Activated CD4-positive, alpha-beta T cell treated with anti-CD3 and anti-CD28 coated beads, Interleukin-2, amount 10 ng/mL, durations not matched to agents 7 days and 5 days (primary cell): ENCODE results near the gene ATP12A. TPM values are rescaled to one million over a fixed set of nuclear protein-coding genes. Genes with fewer than 3 reads are reported as not detected.

Source experiments
- CTCF ChIA-PET: fragments of 350-600 bp; sonication (Branson Sonifier 250); formaldehyde crosslinking; loops from one replicate; lab custom pipeline; 2021; ENCODE audit warnings: antibody characterized with exemption; lab: Charles Lee
- POLR2A ChIA-PET: fragments of 350-600 bp; sonication (Branson Sonifier 250); formaldehyde crosslinking; loops from one replicate; lab custom pipeline; 2021; ENCODE audit warnings: antibody characterized with exemption; lab: Charles Lee
- DNase-seq: peaks from one replicate; pipeline ENCODE4 v3.0.0-alpha.2; 2020
- H3K27ac Mint-ChIP-seq: one replicate; pipeline ENCODE4 v1.8.0; 2021; ENCODE audit warnings: mild to moderate bottlenecking, moderate library complexity, mixed read lengths
- H3K27me3 Mint-ChIP-seq: one replicate; pipeline ENCODE4 v1.8.0; 2021; ENCODE audit warnings: mixed read lengths
- H3K36me3 Mint-ChIP-seq: one replicate; pipeline ENCODE4 v1.8.0; 2021; ENCODE audit warnings: low read depth, mixed read lengths
- H3K4me1 Mint-ChIP-seq: one replicate; pipeline ENCODE4 v1.8.0; 2021; ENCODE audit warnings: mixed read lengths
- H3K4me3 Mint-ChIP-seq: one replicate; pipeline ENCODE4 v1.8.0; 2021; ENCODE audit warnings: mild to moderate bottlenecking, moderate library complexity, mixed read lengths
- H3K9me3 Mint-ChIP-seq: one replicate; pipeline ENCODE4 v1.8.0; 2021; ENCODE audit warnings: mixed read lengths
- total RNA-seq, 2 experiments: library from RNA; stranded (reverse); gene quantifications; one replicate each; pipeline ENCODE4 v1.2.3, GENCODE V29; 2021

Gene ATP12A
- total RNA-seq, 2 experiments from 2014 or later: 0.27 TPM

- DNase-seq: no peak
- Mint-ChIP-seq H3K4me3 (no peak overlapping the region), H3K4me1 (no peaks in the 10 kb centered on the region), H3K27me3 (peaks cover 19% of the 10 kb centered on the region), H3K27ac (no peak overlapping the region), H3K36me3 (no peaks in the 10 kb centered on the region), H3K9me3 (no peaks in the 10 kb centered on the region)
- POLR2A ChIA-PET: no interaction called here
- CTCF ChIA-PET: interaction anchor here (1.5 to 1.7 kb wide), 2 partner anchors 25 to 45 kb away, joined by 5 read pairs; no protein-coding TSS in a partner anchor
Measured at GRCh38 chr13:24699541-24699940, 19.3 kb downstream of the ATP12A start.

GRCh38 chr13:24700539-24700938 is 20.3 kb downstream of the ATP12A start:
- CTCF ChIA-PET: interaction anchor here (0.7 to 1.7 kb wide), 3 partner anchors 26 to 393 kb away, joined by 3 to 5 read pairs (median 5); no protein-coding TSS in a partner anchor
- POLR2A ChIA-PET: no interaction called here

GRCh38 chr13:24706886-24707585 is 26.8 kb downstream of the ATP12A start:
- Mint-ChIP-seq H3K27me3 (peaks cover 10% of the 10 kb centered on the region), H3K27ac (no peak overlapping the region), H3K9me3 (no peaks in the 10 kb centered on the region), H3K4me1 (peaks cover 30% of the 10 kb centered on the region), H3K4me3 (no peak overlapping the region), H3K36me3 (no peaks in the 10 kb centered on the region)
- DNase-seq: no peak
- ChIA-PET POLR2A (no interaction called here), CTCF (interaction anchor here (1.0 to 2.0 kb wide), 4 partner anchors 10 to 26 kb away, joined by 3 to 5 read pairs (median 4); no protein-coding TSS in a partner anchor)

More at GRCh38 chr13:24700539-24700938, 20.3 kb downstream of the ATP12A start:
- Mint-ChIP-seq H3K9me3 (no peaks in the 10 kb centered on the region), H3K27ac (no peak overlapping the region), H3K36me3 (no peaks in the 10 kb centered on the region), H3K4me3 (no peak overlapping the region), H3K27me3 (peaks cover 22% of the 10 kb centered on the region), H3K4me1 (peaks cover 3% of the 10 kb centered on the region)
- no peak for DNase-seq

GRCh38 chr13:24709186-24709913 is 29.1 kb downstream of the ATP12A start:
- Mint-ChIP-seq H3K4me3 (no peak overlapping the region), H3K36me3 (no peaks in the 10 kb centered on the region), H3K9me3 (no peaks in the 10 kb centered on the region), H3K4me1 (peaks cover 30% of the 10 kb centered on the region), H3K27ac (peak overlapping the region; percentile 78), H3K27me3 (peaks cover 5% of the 10 kb centered on the region)
- POLR2A ChIA-PET: no interaction called here
- DNase-seq: peak; percentile 81
- CTCF ChIA-PET: interaction anchor here (0.5 to 2.2 kb wide), 10 partner anchors 10 to 1323 kb away, joined by 3 to 10 read pairs (median 4); no protein-coding TSS in a partner anchor

- Mint-ChIP-seq H3K27me3 (peaks cover 6% of the 10 kb centered on the region), H3K27ac (no peak overlapping the region), H3K4me3 (no peak overlapping the region), H3K36me3 (no peaks in the 10 kb centered on the region), H3K4me1 (peaks cover 30% of the 10 kb centered on the region), H3K9me3 (no peaks in the 10 kb centered on the region)
- DNase-seq: no peak
- ChIA-PET CTCF (interaction anchor here (0.7 to 2.6 kb wide), 4 partner anchors 11 to 107 kb away, joined by 4 to 16 read pairs (median 6); no protein-coding TSS in a partner anchor), POLR2A (no interaction called here)
Measured at GRCh38 chr13:24713022-24713421, 32.8 kb downstream of the ATP12A start.

- no peaks in the 10 kb centered on the region for H3K9me3 Mint-ChIP-seq
- DNase-seq: no peak
- no peaks in the 10 kb centered on the region for H3K36me3 Mint-ChIP-seq
- ChIA-PET CTCF (interaction anchor here (1.4 to 2.0 kb wide), 2 partner anchors 11 to 12 kb away, joined by 4 read pairs; no protein-coding TSS in a partner anchor), POLR2A (no interaction called here)
- peaks cover 7% of the 10 kb centered on the region for H3K4me1 Mint-ChIP-seq
- no peak overlapping the region for H3K27ac Mint-ChIP-seq
- H3K4me3 Mint-ChIP-seq: no peak overlapping the region
- peaks cover 11% of the 10 kb centered on the region for H3K27me3 Mint-ChIP-seq
Measured at GRCh38 chr13:24716011-24716410, 35.8 kb downstream of the ATP12A start.

- CTCF ChIA-PET: interaction anchor here (1.1 to 2.0 kb wide), 2 partner anchors 10 to 12 kb away, joined by 3 to 4 read pairs; no protein-coding TSS in a partner anchor
- Mint-ChIP-seq H3K9me3 (no peaks in the 10 kb centered on the region), H3K4me1 (peaks cover 5% of the 10 kb centered on the region), H3K36me3 (no peaks in the 10 kb centered on the region), H3K4me3 (no peak overlapping the region), H3K27ac (no peak overlapping the region), H3K27me3 (peaks cover 10% of the 10 kb centered on the region)
- DNase-seq: no peak
- POLR2A ChIA-PET: no interaction called here
Measured at GRCh38 chr13:24716446-24716845, 36.2 kb downstream of the ATP12A start.

GRCh38 chr13:24717217-24717616 is 37.0 kb downstream of the ATP12A start:
- no peak overlapping the region for H3K4me3 Mint-ChIP-seq
- peaks cover 4% of the 10 kb centered on the region for H3K4me1 Mint-ChIP-seq
- ChIA-PET CTCF (interaction anchor here (0.6 to 1.1 kb wide), 2 partner anchors 11 to 612 kb away, joined by 3 read pairs; no protein-coding TSS in a partner anchor), POLR2A (no interaction called here)
- no peaks in the 10 kb centered on the region for H3K36me3 Mint-ChIP-seq
- H3K27ac Mint-ChIP-seq: no peak overlapping the region
- peaks cover 12% of the 10 kb centered on the region for H3K27me3 Mint-ChIP-seq
- no peak for DNase-seq
- no peaks in the 10 kb centered on the region for H3K9me3 Mint-ChIP-seq

- Mint-ChIP-seq H3K27me3 (peaks cover 12% of the 10 kb centered on the region), H3K27ac (no peak overlapping the region), H3K36me3 (no peaks in the 10 kb centered on the region), H3K4me3 (no peak overlapping the region), H3K9me3 (no peaks in the 10 kb centered on the region), H3K4me1 (peaks cover 4% of the 10 kb centered on the region)
- ChIA-PET CTCF (no interaction called here), POLR2A (no interaction called here)
- DNase-seq: no peak
Measured at GRCh38 chr13:24718192-24718965, 38.2 kb downstream of the ATP12A start.

- Mint-ChIP-seq H3K36me3 (no peaks in the 10 kb centered on the region), H3K4me3 (no peak overlapping the region), H3K27me3 (peaks cover 12% of the 10 kb centered on the region), H3K27ac (no peak overlapping the region), H3K4me1 (peaks cover 4% of the 10 kb centered on the region), H3K9me3 (no peaks in the 10 kb centered on the region)
- CTCF ChIA-PET: interaction anchor here (0.6 to 1.5 kb wide), 3 partner anchors 10 to 406 kb away, joined by 3 to 7 read pairs (median 4); no protein-coding TSS in a partner anchor
- POLR2A ChIA-PET: no interaction called here
- DNase-seq: no peak
Measured at GRCh38 chr13:24719139-24719538, 38.9 kb downstream of the ATP12A start.

- ChIA-PET POLR2A (no interaction called here), CTCF (interaction anchor here (0.7 to 3.3 kb wide), 4 partner anchors 9 to 261 kb away, joined by 3 to 16 read pairs (median 4); no protein-coding TSS in a partner anchor)
- H3K4me1 Mint-ChIP-seq: peaks cover 13% of the 10 kb centered on the region
- H3K27me3 Mint-ChIP-seq: peaks cover 14% of the 10 kb centered on the region
- no peaks in the 10 kb centered on the region for H3K36me3 Mint-ChIP-seq
- DNase-seq: no peak
- H3K4me3 Mint-ChIP-seq: no peak overlapping the region
- no peak overlapping the region for H3K27ac Mint-ChIP-seq
- H3K9me3 Mint-ChIP-seq: no peaks in the 10 kb centered on the region
Measured at GRCh38 chr13:24723206-24723605, 43.0 kb downstream of the ATP12A start.

GRCh38 chr13:24724714-24725113 is 44.5 kb downstream of the ATP12A start:
- no peak for DNase-seq
- POLR2A ChIA-PET: no interaction called here
- Mint-ChIP-seq H3K9me3 (no peaks in the 10 kb centered on the region), H3K4me3 (no peak overlapping the region), H3K27ac (no peak overlapping the region), H3K36me3 (no peaks in the 10 kb centered on the region), H3K4me1 (peaks cover 13% of the 10 kb centered on the region), H3K27me3 (peaks cover 14% of the 10 kb centered on the region)
- CTCF ChIA-PET: interaction anchor here (1.3 to 3.6 kb wide), 3 partner anchors 11 to 40 kb away, joined by 4 to 16 read pairs (median 14); no protein-coding TSS in a partner anchor
